Lower leg skin (tissue), 4 donors: Measurements from ENCODE around the gene RPL31. TPM values are rescaled to one million over a fixed set of nuclear protein-coding genes. Genes with fewer than 3 reads are reported as not detected.
A peak's percentile ranks its signal among the peaks of the same experiment; 100 is the strongest.

Experiments used
- DNase-seq, 2 donors: peaks; one replicate each; pipeline ENCODE4 v3.0.0-alpha.2; 2019; ENCODE audit warnings: low spot score in 2 of 2
- H3K4me3 ChIP-seq: fragments of 200-600 bp; sonication (generic); 2 replicates; pipeline ENCODE4 v1.5.1; 2017; ENCODE audit warnings: mild to moderate bottlenecking, low read depth; ENCODE audit not compliant: poor library complexity, severe bottlenecking
- CTCF ChIP-seq, 3 donors: fragments of 450-650 bp; IDR thresholded peaks; one replicate each; pipeline ENCODE4 v1.5.1; 2016; ENCODE audit warnings: antibody characterized with exemption in 3 of 3, mild to moderate bottlenecking in 3 of 3, moderate library complexity in 2 of 3
- POLR2A ChIP-seq, 2 donors: fragments of 450-650 bp; IDR thresholded peaks; one replicate each; pipeline ENCODE4 v1.6.1; 2016 to 2017; ENCODE audit warnings: antibody characterized with exemption in 2 of 2, mild to moderate bottlenecking in 1 of 2, moderate library complexity in 1 of 2
- WGBS, 2 donors: methylation state at CpG; one replicate each; pipeline ENCODE4 v1.1.5; 2018; 5-methylcytosine and 5-hydroxymethylcytosine counted together
- intact Hi-C: fragments of 100-400 bp; cut with DNase I; formaldehyde crosslinking; loops from one replicate; pipeline ENCODE4 v1.15.0; 2023; ENCODE audit warnings: low total_unique reads
- total RNA-seq, 4 donors: library from RNA; depleted of rRNA; stranded (reverse); fragments of >200 nt; gene quantifications; one replicate each; pipeline ENCODE4 v1.1.0, GENCODE V29; 2016

RPL31 gene
- total RNA-seq, 4 donors from 2014 or later, result 1,244 to 1,827 (median 1,503) TPM

GRCh38 chr2:101037161-101037755, 35.2 kb downstream of the RPL31 start:
- 90 to 93% methylated on average over 19 of the region's 19 CpGs for WGBS, 2 donors
- H3K4me3 ChIP-seq, result no peak overlapping the region
- TF ChIP-seq CTCF (IDR thresholded peaks at IDR 0.05) (no peak), POLR2A (IDR thresholded peaks at IDR 0.05) (no peak)
- no peak for DNase-seq
- intact Hi-C loops, result loop anchor here (5.0 kb wide), 1 partner anchor 115 kb away; the partner anchor contains the start of gene TBC1D8

GRCh38 chr2:101038455-101039255, 36.6 kb downstream of the RPL31 start:
- TF ChIP-seq CTCF (IDR thresholded peaks at IDR 0.05) (no peak), POLR2A (IDR thresholded peaks at IDR 0.05) (no peak)
- no peak overlapping the region for H3K4me3 ChIP-seq
- intact Hi-C loops, result loop anchor here (5.0 kb wide), 1 partner anchor 114 kb away; the partner anchor contains the start of gene TBC1D8
- DNase-seq, result no peak
- 89 to 94% methylated on average over 21 of the region's 21 CpGs for WGBS, 2 donors

- no peak for DNase-seq
- H3K4me3 ChIP-seq, result no peak overlapping the region
- intact Hi-C loops, result no loop called here
- TF ChIP-seq CTCF (IDR thresholded peaks at IDR 0.05) (no peak), POLR2A (IDR thresholded peaks at IDR 0.05) (no peak)
- whole genome bisulfite sequencing, 2 donors, result 89 to 94% methylated on average over 13 of the region's 13 CpGs
Observed at GRCh38 chr2:101040072-101040471, 38.0 kb downstream of the RPL31 start.

GRCh38 chr2:101040761-101041160, 38.7 kb downstream of the RPL31 start:
- DNase-seq, result no peak
- no peak overlapping the region for H3K4me3 ChIP-seq
- no peak for TF ChIP-seq POLR2A (IDR thresholded peaks at IDR 0.05)
- TF ChIP-seq CTCF (IDR thresholded peaks at IDR 0.05), result no peak
- WGBS, 2 donors, result 90 to 97% methylated on average over 6 of the region's 6 CpGs
- intact Hi-C loops, result no loop called here

GRCh38 chr2:101041413-101041812, 39.3 kb downstream of the RPL31 start:
- peak in 1 of 2 donors; percentile 71 for DNase-seq
- intact Hi-C loops, result no loop called here
- TF ChIP-seq POLR2A (IDR thresholded peaks at IDR 0.05) (no peak), CTCF (IDR thresholded peaks at IDR 0.05) (no peak)
- WGBS, 2 donors, result 81 to 94% methylated on average over 4 of the region's 4 CpGs
- no peak overlapping the region for H3K4me3 ChIP-seq
